Small intestine (tissue), 7 donors: Measurements from ENCODE around the gene SLC9A3. TPM values are rescaled to one million over a fixed set of nuclear protein-coding genes. Genes with fewer than 3 reads are reported as not detected.

Experiments used
- DNase-seq, 2 donors: peaks; one replicate each; pipeline versions ENCODE4 v3.0.0 to v3.0.0-alpha.2; 2013
- FAIRE-seq: peaks from 2 replicates; lab custom pipeline; 2012; peaks lifted over from hg19 to GRCh38; lab: Jason Lieb, UNC
- H3K27ac ChIP-seq, 3 donors: one replicate each; pipeline ENCODE4 v1.5.1; 2013; ENCODE audit warnings: low read length in 2 of 3, mild to moderate bottlenecking in 2 of 3, control low read depth in 1 of 3, inconsistent platforms in 1 of 3, low read depth in 1 of 3, moderate library complexity in 1 of 3
- H3K27me3 ChIP-seq, 3 donors: one replicate each; pipeline ENCODE4 v1.6.1; 2013; ENCODE audit warnings: low read length in 3 of 3, inconsistent platforms in 1 of 3; ENCODE audit not compliant: control insufficient read depth in 3 of 3, insufficient read depth in 3 of 3
- H3K36me3 ChIP-seq, 3 donors: one replicate each; pipeline ENCODE4 v1.6.1; 2013; ENCODE audit warnings: low read length in 3 of 3, inconsistent platforms in 1 of 3, low read depth in 1 of 3, mild to moderate bottlenecking in 1 of 3, moderate library complexity in 1 of 3; ENCODE audit not compliant: control insufficient read depth in 3 of 3, insufficient read depth in 2 of 3
- H3K4me1 ChIP-seq, 3 donors: one replicate each; pipeline ENCODE4 v1.6.1; 2013; ENCODE audit warnings: low read length in 2 of 3, inconsistent platforms in 1 of 3, low read depth in 1 of 3, mild to moderate bottlenecking in 1 of 3, moderate library complexity in 1 of 3; ENCODE audit not compliant: control insufficient read depth in 3 of 3, insufficient read depth in 2 of 3
- H3K4me3 ChIP-seq, 3 donors: one replicate each; pipeline ENCODE4 v1.5.1; 2013; ENCODE audit warnings: low read length in 3 of 3, control low read depth in 1 of 3, inconsistent platforms in 1 of 3, low read depth in 1 of 3, mild to moderate bottlenecking in 1 of 3, moderate library complexity in 1 of 3
- H3K9me3 ChIP-seq, 2 donors: one replicate each; pipeline ENCODE4 v1.6.1; 2013; ENCODE audit warnings: low read depth in 1 of 2, low read length in 1 of 2; ENCODE audit not compliant: control insufficient read depth in 2 of 2, insufficient read depth in 1 of 2
- WGBS, 3 donors: extraction: QIAGEN DNeasy Blood & Tissue Kit; methylation state at CpG; one replicate each; pipeline ENCODE4 v1.1.7; 2013; 5-methylcytosine and 5-hydroxymethylcytosine counted together
- polyA plus RNA-seq, 4 donors: library from polyadenylated mRNA; stranded (reverse) in 3 of 4; unstranded in 1 of 4; fragments of 200-250 nt in 3 of 4; fragments of 120-200 nt in 1 of 4; gene quantifications; one replicate each; pipeline versions ENCODE4 v1.2.1 to v1.2.3, GENCODE V29; 2013
- donor health status: healthy with polysubstance abuse.
- donor health status: control.
- donor health status: control.
- donor health status: Bipolar disorder and iron deficiency.
- donor health status: healthy.

The SLC9A3 gene
- polyA plus RNA-seq, 4 donors, result 24.1 to 178 (median 50.3) TPM

GRCh38 chr5:448766-449090 is 75.5 kb downstream of the SLC9A3 start:
- FAIRE-seq (no peak), DNase-seq (no peak)
- no peak overlapping the region for H3K27ac ChIP-seq
- peaks cover 0 to 13% of the 10 kb centered on the region in 2 donors for H3K9me3 ChIP-seq
- no peaks in the 10 kb centered on the region for H3K27me3 ChIP-seq
- peaks cover 0 to 6% (median 5%) of the 10 kb centered on the region in 3 donors for H3K4me1 ChIP-seq
- H3K36me3 ChIP-seq, result peaks cover 18 to 53% (median 27%) of the 10 kb centered on the region in 3 donors
- WGBS, 3 donors, result 88 to 90% (median 90%) methylated on average over 12 of the region's 12 CpGs
- no peak overlapping the region for H3K4me3 ChIP-seq

- peaks cover 0 to 7% (median 5%) of the 10 kb centered on the region in 3 donors for H3K4me1 ChIP-seq
- H3K9me3 ChIP-seq, result peaks cover 0 to 13% of the 10 kb centered on the region in 2 donors
- H3K36me3 ChIP-seq, result peaks cover 13 to 48% (median 22%) of the 10 kb centered on the region in 3 donors
- H3K4me3 ChIP-seq, result no peak overlapping the region
- DNase-seq, result no peak
- no peak overlapping the region for H3K27ac ChIP-seq
- 86 to 92% (median 89%) methylated on average over 20 to 21 of the region's 21 CpGs for WGBS, 3 donors
- no peak for FAIRE-seq
- no peaks in the 10 kb centered on the region for H3K27me3 ChIP-seq
These were observed 76.0 kb downstream of the SLC9A3 start for GRCh38 chr5:448061-448765.

GRCh38 chr5:447501-447900 is 76.7 kb downstream of the SLC9A3 start:
- Histone ChIP-seq H3K4me1 (peaks cover 0 to 7% (median 5%) of the 10 kb centered on the region in 3 donors), H3K36me3 (peaks cover 12 to 41% (median 16%) of the 10 kb centered on the region in 3 donors), H3K27me3 (no peaks in the 10 kb centered on the region), H3K9me3 (peaks cover 0 to 9% of the 10 kb centered on the region in 2 donors), H3K27ac (no peak overlapping the region), H3K4me3 (no peak overlapping the region)
- 94 to 96% (median 95%) methylated on average over 21 of the region's 21 CpGs for WGBS, 3 donors
- FAIRE-seq (no peak), DNase-seq (no peak)

GRCh38 chr5:446883-447263 is 77.4 kb downstream of the SLC9A3 start:
- no peak overlapping the region for H3K4me3 ChIP-seq
- DNase-seq (peak; percentile 54 to 58), FAIRE-seq (no peak)
- WGBS, 3 donors, result 48 to 55% (median 50%) methylated on average over 7 of the region's 7 CpGs
- no peaks in the 10 kb centered on the region for H3K27me3 ChIP-seq
- peaks cover 0 to 5% of the 10 kb centered on the region in 2 donors for H3K9me3 ChIP-seq
- H3K36me3 ChIP-seq, result peaks cover 12 to 40% (median 16%) of the 10 kb centered on the region in 3 donors
- H3K27ac ChIP-seq, result no peak overlapping the region
- H3K4me1 ChIP-seq, result peaks cover 5 to 12% (median 5%) of the 10 kb centered on the region in 3 donors

GRCh38 chr5:446066-446882 is 78.0 kb downstream of the SLC9A3 start:
- Histone ChIP-seq H3K27ac (no peak overlapping the region), H3K36me3 (peaks cover 10 to 40% (median 16%) of the 10 kb centered on the region in 3 donors), H3K4me3 (no peak overlapping the region), H3K9me3 (no peaks in the 10 kb centered on the region), H3K4me1 (peaks cover 5 to 13% (median 5%) of the 10 kb centered on the region in 3 donors), H3K27me3 (no peaks in the 10 kb centered on the region)
- DNase-seq (no peak), FAIRE-seq (no peak)
- WGBS, 3 donors, result 84 to 86% (median 85%) methylated on average over 19 of the region's 19 CpGs

GRCh38 chr5:445591-445990 is 78.7 kb downstream of the SLC9A3 start:
- Histone ChIP-seq H3K4me3 (no peak overlapping the region), H3K27me3 (no peaks in the 10 kb centered on the region), H3K36me3 (peaks cover 10 to 40% (median 16%) of the 10 kb centered on the region in 3 donors), H3K9me3 (no peaks in the 10 kb centered on the region), H3K4me1 (peaks cover 5 to 13% (median 5%) of the 10 kb centered on the region in 3 donors), H3K27ac (no peak overlapping the region)
- WGBS, 3 donors, result 87 to 90% (median 89%) methylated on average over 10 of the region's 10 CpGs
- no peak for DNase-seq
- FAIRE-seq, result no peak

GRCh38 chr5:444226-444625 is 80.0 kb downstream of the SLC9A3 start:
- FAIRE-seq, result no peak
- DNase-seq, result no peak
- H3K4me1 ChIP-seq, result peaks cover 5 to 13% (median 5%) of the 10 kb centered on the region in 3 donors
- 83 to 86% (median 83%) methylated on average over 8 of the region's 8 CpGs for WGBS, 3 donors
- peaks cover 10 to 34% (median 16%) of the 10 kb centered on the region in 3 donors for H3K36me3 ChIP-seq
- no peak overlapping the region for H3K27ac ChIP-seq
- H3K27me3 ChIP-seq, result peaks cover 0 to 1% (median 0%) of the 10 kb centered on the region in 3 donors
- H3K4me3 ChIP-seq, result peak overlapping the region; percentile 62 to 97 (median 84)
- H3K9me3 ChIP-seq, result no peaks in the 10 kb centered on the region
